ENCODE measurements around the gene OSMR. TPM values are rescaled to one million over a fixed set of nuclear protein-coding genes. Genes with fewer than 3 reads are reported as not detected.

The OSMR gene
- total and polyA plus RNA-seq, 2 experiments from 2014 or later = 1.5 to 2.6 TPM

GRCh38 chr5:38846379-38847011 is 683 bp downstream of the OSMR start (continued):
- no peak for TF ChIP-seq EZH2phosphoT487 (IDR thresholded peaks at IDR 0.05; ENCODE audit: unreplicated experiment)
- TF ChIP-seq STAT1 (IDR thresholded peaks at IDR 0.05; ENCODE audit: unreplicated experiment) = no peak
- no peak for TF ChIP-seq POLR2AphosphoS5 (IDR thresholded peaks at IDR 0.05; ENCODE audit: low read depth)
- no peak for TF ChIP-seq ZNF331 (CRISPR knock-in tag; IDR thresholded peaks at IDR 0.05; ENCODE audit: low read depth)
- TF ChIP-seq NANOG (IDR thresholded peaks at IDR 0.05; ENCODE audit: borderline replicate concordance) = no peak
- TF ChIP-seq EZH2 (IDR thresholded peaks at IDR 0.05; ENCODE audit: low read depth, unreplicated experiment) = no peak
- TF ChIP-seq CREB1 (CRISPR knock-in tag; IDR thresholded peaks at IDR 0.05; ENCODE audit: low read depth) = no peak

DNA sequence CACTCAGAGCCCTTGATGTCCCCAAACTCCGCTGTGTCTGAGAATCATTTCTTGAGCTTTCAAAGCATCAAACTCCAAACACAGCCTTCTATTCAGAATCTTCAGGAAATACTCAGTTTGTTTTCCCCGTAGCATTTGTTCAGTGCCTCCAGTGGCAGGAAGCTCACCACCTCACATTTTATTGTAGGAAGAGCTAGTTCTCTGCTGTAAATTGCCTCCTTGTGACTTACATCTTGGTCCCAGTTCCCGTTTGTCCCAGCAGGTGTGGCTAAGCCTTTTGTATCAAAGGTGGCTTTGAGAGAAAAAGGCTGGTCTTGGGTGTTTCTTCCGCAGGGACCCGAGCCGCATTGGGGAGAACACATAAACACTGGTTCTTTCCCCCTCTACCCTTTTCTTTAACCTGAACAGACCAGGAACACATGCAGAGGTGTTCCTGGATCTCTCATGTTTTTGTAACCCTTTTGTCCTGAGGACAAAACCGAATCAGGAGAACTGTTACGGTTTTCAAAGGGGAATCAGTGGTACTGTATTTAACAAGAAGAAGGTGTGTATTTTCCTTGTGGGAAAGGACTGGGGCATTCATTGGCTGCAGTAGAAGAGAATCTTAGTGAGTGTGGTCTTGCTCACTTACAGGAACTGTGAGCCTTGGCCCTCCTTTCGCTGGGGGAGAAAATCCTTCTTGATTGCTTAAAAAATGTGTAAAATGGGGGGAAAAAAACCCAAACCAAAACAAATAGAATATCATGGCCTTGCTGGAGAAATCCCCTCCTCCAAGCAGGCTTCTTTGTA is 1.9 kb downstream of the OSMR start:
- H3K27ac ChIP-seq (ENCODE audit: low read depth) = no peak overlapping the region
- H3K79me2 ChIP-seq (replicated peaks; ENCODE audit: insufficient read depth) = no peaks in the 10 kb centered on the region
- no peak overlapping the region for H3K27ac Mint-ChIP-seq
- H3K4me3 Mint-ChIP-seq = peak overlapping the region; percentile 13; the same call in 1 of the 3 replicates
- H3K36me3 Mint-ChIP-seq (ENCODE audit: low read depth) = no peaks in the 10 kb centered on the region
- TF ChIP-seq STAT1 (IDR thresholded peaks at IDR 0.05; ENCODE audit: unreplicated experiment) (no peak), EZH2 (IDR thresholded peaks at IDR 0.05; ENCODE audit: low read depth, unreplicated experiment) (no peak)
- TF ChIP-seq, protein P1, sequence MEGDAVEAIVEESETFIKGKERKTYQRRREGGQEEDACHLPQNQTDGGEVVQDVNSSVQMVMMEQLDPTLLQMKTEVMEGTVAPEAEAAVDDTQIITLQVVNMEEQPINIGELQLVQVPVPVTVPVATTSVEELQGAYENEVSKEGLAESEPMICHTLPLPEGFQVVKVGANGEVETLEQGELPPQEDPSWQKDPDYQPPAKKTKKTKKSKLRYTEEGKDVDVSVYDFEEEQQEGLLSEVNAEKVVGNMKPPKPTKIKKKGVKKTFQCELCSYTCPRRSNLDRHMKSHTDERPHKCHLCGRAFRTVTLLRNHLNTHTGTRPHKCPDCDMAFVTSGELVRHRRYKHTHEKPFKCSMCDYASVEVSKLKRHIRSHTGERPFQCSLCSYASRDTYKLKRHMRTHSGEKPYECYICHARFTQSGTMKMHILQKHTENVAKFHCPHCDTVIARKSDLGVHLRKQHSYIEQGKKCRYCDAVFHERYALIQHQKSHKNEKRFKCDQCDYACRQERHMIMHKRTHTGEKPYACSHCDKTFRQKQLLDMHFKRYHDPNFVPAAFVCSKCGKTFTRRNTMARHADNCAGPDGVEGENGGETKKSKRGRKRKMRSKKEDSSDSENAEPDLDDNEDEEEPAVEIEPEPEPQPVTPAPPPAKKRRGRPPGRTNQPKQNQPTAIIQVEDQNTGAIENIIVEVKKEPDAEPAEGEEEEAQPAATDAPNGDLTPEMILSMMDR (conservative IDR thresholded peaks at IDR 0.05; ENCODE audit: low read depth in 2 of 2) = no peak
- H4K20me1 ChIP-seq (replicated peaks; ENCODE audit: insufficient read depth) = no peaks in the 10 kb centered on the region
- H3K27me3 Mint-ChIP-seq (ENCODE audit: insufficient read depth, low read depth, poor library complexity) = peaks cover 34% of the 10 kb centered on the region
- H3K36me3 ChIP-seq (ENCODE audit: insufficient read depth) = no peaks in the 10 kb centered on the region
- H3K27me3 ChIP-seq (ENCODE audit: insufficient read depth) = peaks cover 42% of the 10 kb centered on the region
- no peak overlapping the region for H2AFZ ChIP-seq
- peaks cover 9% of the 10 kb centered on the region; the same call in 2 of the 3 replicates for H3K9me3 Mint-ChIP-seq
- ATAC-seq (no peak), DNase-seq (ENCODE audit: low spot score) (peak; percentile 15)
- no peak overlapping the region for H3K4me3 ChIP-seq
- H3K4me2 ChIP-seq = no peak overlapping the region
- 0 out of 2 replicates have a peak, but pooled peaks cover 9% of the 10 kb centered on the region for H3K4me1 ChIP-seq (ENCODE audit: insufficient read depth)
- H3K9me2 ChIP-seq (ENCODE audit: insufficient read depth) = no peaks in the 10 kb centered on the region
- H3K4me1 Mint-ChIP-seq = peaks cover 13% of the 10 kb centered on the region
- 0 out of 2 replicates have a peak, but pooled peaks cover 2% of the 10 kb centered on the region for H3F3A ChIP-seq (replicated peaks; ENCODE audit: low read depth)

DNA sequence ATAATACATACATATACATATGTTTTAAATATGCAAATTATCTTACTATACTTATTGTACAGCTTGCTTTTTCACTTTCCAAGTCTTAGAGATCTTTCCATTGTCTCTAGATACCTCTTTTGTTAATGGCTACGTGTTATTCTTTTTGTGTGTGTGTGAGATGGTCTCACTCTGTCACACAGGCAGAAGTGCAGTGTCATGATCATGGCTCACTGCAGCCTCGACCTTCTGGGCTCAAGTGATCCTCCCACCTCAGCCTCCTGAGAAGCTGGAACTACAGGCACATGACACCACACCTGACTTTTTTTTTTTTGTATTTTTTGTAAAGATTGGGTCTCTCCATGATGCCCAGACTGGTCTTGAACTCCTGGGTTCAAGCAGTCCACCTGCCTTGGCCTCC is 2.8 kb downstream of the OSMR start:
- ATAC-seq (no peak), DNase-seq (ENCODE audit: low spot score) (no peak)
- H3K9me3 Mint-ChIP-seq = peaks cover 9% of the 10 kb centered on the region; the same call in 2 of the 3 replicates
- no peak overlapping the region for H3K4me2 ChIP-seq
- H3K4me3 ChIP-seq = no peak overlapping the region
- no peaks in the 10 kb centered on the region for H4K20me1 ChIP-seq (replicated peaks; ENCODE audit: insufficient read depth)
- no peaks in the 10 kb centered on the region for H3K79me2 ChIP-seq (replicated peaks; ENCODE audit: insufficient read depth)
- H3K27me3 Mint-ChIP-seq (ENCODE audit: insufficient read depth, low read depth, poor library complexity) = peaks cover 33% of the 10 kb centered on the region
- H3K4me1 Mint-ChIP-seq = peaks cover 13% of the 10 kb centered on the region
- no peak overlapping the region for H3K4me3 Mint-ChIP-seq
- peaks cover 42% of the 10 kb centered on the region for H3K27me3 ChIP-seq (ENCODE audit: insufficient read depth)
- H3K9me2 ChIP-seq (ENCODE audit: insufficient read depth) = no peaks in the 10 kb centered on the region
- no peak overlapping the region for H3K27ac ChIP-seq (ENCODE audit: low read depth)
- H2AFZ ChIP-seq = no peak overlapping the region
- 0 out of 3 replicates have a peak, but pooled peaks cover 2% of the 10 kb centered on the region for H3K36me3 Mint-ChIP-seq (ENCODE audit: low read depth)
- H3K27ac Mint-ChIP-seq = no peak overlapping the region
- 0 out of 2 replicates have a peak, but pooled peaks cover 2% of the 10 kb centered on the region for H3F3A ChIP-seq (replicated peaks; ENCODE audit: low read depth)
- H3K4me1 ChIP-seq (ENCODE audit: insufficient read depth) = 0 out of 2 replicates have a peak, but pooled peaks cover 9% of the 10 kb centered on the region
- no peaks in the 10 kb centered on the region for H3K36me3 ChIP-seq (ENCODE audit: insufficient read depth)
- TF ChIP-seq STAT1 (IDR thresholded peaks at IDR 0.05; ENCODE audit: unreplicated experiment) (no peak), NANOG (IDR thresholded peaks at IDR 0.05; ENCODE audit: borderline replicate concordance) (no peak), ETS1 (IDR thresholded peaks at IDR 0.05) (no peak), EZH2phosphoT487 (IDR thresholded peaks at IDR 0.05; ENCODE audit: unreplicated experiment) (no peak), ZNF114 (CRISPR knock-in tag; IDR thresholded peaks at IDR 0.05) (no peak)
- TF ChIP-seq, protein P2, sequence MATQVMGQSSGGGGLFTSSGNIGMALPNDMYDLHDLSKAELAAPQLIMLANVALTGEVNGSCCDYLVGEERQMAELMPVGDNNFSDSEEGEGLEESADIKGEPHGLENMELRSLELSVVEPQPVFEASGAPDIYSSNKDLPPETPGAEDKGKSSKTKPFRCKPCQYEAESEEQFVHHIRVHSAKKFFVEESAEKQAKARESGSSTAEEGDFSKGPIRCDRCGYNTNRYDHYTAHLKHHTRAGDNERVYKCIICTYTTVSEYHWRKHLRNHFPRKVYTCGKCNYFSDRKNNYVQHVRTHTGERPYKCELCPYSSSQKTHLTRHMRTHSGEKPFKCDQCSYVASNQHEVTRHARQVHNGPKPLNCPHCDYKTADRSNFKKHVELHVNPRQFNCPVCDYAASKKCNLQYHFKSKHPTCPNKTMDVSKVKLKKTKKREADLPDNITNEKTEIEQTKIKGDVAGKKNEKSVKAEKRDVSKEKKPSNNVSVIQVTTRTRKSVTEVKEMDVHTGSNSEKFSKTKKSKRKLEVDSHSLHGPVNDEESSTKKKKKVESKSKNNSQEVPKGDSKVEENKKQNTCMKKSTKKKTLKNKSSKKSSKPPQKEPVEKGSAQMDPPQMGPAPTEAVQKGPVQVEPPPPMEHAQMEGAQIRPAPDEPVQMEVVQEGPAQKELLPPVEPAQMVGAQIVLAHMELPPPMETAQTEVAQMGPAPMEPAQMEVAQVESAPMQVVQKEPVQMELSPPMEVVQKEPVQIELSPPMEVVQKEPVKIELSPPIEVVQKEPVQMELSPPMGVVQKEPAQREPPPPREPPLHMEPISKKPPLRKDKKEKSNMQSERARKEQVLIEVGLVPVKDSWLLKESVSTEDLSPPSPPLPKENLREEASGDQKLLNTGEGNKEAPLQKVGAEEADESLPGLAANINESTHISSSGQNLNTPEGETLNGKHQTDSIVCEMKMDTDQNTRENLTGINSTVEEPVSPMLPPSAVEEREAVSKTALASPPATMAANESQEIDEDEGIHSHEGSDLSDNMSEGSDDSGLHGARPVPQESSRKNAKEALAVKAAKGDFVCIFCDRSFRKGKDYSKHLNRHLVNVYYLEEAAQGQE (IDR thresholded peaks at IDR 0.05; ENCODE audit: unreplicated experiment) = no peak
- TF ChIP-seq, protein P1 (conservative IDR thresholded peaks at IDR 0.05; ENCODE audit: low read depth in 2 of 2) = no peak

Data from GM23338 (cell line).